Peyer's patch (tissue), 4 donors: ENCODE data around the gene PXK. TPM values are rescaled to one million over a fixed set of nuclear protein-coding genes. Genes with fewer than 3 reads are reported as not detected.
A peak's percentile ranks its signal among the peaks of the same experiment; 100 is the strongest.

Experiments used
- DNase-seq, 3 donors: peaks; one replicate each; pipeline ENCODE4 v3.0.0-alpha.2; 2017 to 2019
- H3K27ac ChIP-seq, 4 donors: fragments of 200-600 bp; sonication (generic); one replicate each; pipeline ENCODE4 v1.5.1; 2016 to 2019
- H3K27me3 ChIP-seq, 2 donors: fragments of 200-600 bp; sonication (generic); one replicate each; pipeline ENCODE4 v1.5.1; 2019
- H3K36me3 ChIP-seq, 3 donors: fragments of 200-600 bp; sonication (generic); one replicate each; pipeline ENCODE4 v1.5.1; 2016 to 2019
- H3K4me1 ChIP-seq, 4 donors: fragments of 200-600 bp; sonication (generic); one replicate each; pipeline ENCODE4 v1.5.1; 2016 to 2019
- H3K4me3 ChIP-seq, 4 donors: fragments of 200-600 bp; sonication (generic); 1 replicate in 3 of 4; 2 replicates in 1 of 4; pipeline ENCODE4 v1.5.1; 2016 to 2019; ENCODE audit warnings: mild to moderate bottlenecking in 1 of 4
- H3K9me3 ChIP-seq, 4 donors: fragments of 200-600 bp; sonication (generic); one replicate each; pipeline ENCODE4 v1.5.1; 2016 to 2019; ENCODE audit warnings: mild to moderate bottlenecking in 1 of 4
- POLR2A ChIP-seq, 2 donors: fragments of 450-650 bp; IDR thresholded peaks; one replicate each; pipeline ENCODE4 v1.5.1; 2017; ENCODE audit warnings: antibody characterized with exemption in 2 of 2, mild to moderate bottlenecking in 2 of 2, moderate library complexity in 2 of 2
- total RNA-seq, 4 donors: library from RNA; depleted of rRNA; stranded (reverse); fragments of >200 nt; gene quantifications; one replicate each; pipeline ENCODE4 v1.1.0, GENCODE V29; 2016
- TF ChIP-seq, protein P1 (sequence below), 6 experiments: fragments of 450-650 bp in 4 of 6; fragments of 200-600 bp in 2 of 6; sonication (generic) in 1 of 6; IDR thresholded peaks; one replicate each; pipeline ENCODE4 v1.5.1; 2017 to 2019; ENCODE audit warnings: antibody characterized with exemption in 6 of 6, mild to moderate bottlenecking in 3 of 6, moderate library complexity in 1 of 6

PXK gene
- total RNA-seq, 4 donors from 2014 or later: 15.3 to 73.4 (median 28.4) TPM

DNA sequence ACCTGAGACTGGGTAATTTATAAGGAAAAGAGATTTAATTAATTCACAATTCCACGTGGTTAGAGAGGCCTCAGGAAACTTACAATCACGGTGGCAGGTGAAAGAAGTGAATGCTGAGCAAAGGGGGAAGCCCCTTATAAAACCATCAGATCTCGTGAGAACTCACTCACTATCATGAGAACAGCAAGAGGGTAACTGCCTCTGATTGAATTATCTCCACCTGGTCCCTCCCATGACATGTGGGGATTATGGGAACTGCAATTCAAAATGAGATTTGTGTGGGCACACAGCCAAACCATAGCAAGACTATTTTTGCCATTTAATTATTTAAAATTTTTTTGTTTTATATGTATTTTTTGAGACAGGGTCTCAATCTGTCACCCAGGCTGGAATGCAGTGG lies 132.2 kb downstream of the PXK start:
- DNase-seq: no peak
- Histone ChIP-seq H3K27me3 (no peaks in the 10 kb centered on the region), H3K27ac (no peak overlapping the region), H3K36me3 (no peaks in the 10 kb centered on the region), H3K9me3 (no peaks in the 10 kb centered on the region), H3K4me1 (peaks cover 0 to 10% (median 2%) of the 10 kb centered on the region in 4 donors), H3K4me3 (no peak overlapping the region)
- no peak for TF ChIP-seq POLR2A (IDR thresholded peaks at IDR 0.05)
- TF ChIP-seq, protein P1, sequence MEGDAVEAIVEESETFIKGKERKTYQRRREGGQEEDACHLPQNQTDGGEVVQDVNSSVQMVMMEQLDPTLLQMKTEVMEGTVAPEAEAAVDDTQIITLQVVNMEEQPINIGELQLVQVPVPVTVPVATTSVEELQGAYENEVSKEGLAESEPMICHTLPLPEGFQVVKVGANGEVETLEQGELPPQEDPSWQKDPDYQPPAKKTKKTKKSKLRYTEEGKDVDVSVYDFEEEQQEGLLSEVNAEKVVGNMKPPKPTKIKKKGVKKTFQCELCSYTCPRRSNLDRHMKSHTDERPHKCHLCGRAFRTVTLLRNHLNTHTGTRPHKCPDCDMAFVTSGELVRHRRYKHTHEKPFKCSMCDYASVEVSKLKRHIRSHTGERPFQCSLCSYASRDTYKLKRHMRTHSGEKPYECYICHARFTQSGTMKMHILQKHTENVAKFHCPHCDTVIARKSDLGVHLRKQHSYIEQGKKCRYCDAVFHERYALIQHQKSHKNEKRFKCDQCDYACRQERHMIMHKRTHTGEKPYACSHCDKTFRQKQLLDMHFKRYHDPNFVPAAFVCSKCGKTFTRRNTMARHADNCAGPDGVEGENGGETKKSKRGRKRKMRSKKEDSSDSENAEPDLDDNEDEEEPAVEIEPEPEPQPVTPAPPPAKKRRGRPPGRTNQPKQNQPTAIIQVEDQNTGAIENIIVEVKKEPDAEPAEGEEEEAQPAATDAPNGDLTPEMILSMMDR (IDR thresholded peaks at IDR 0.05): peak in 1 of 6 experiments; percentile 2

DNA sequence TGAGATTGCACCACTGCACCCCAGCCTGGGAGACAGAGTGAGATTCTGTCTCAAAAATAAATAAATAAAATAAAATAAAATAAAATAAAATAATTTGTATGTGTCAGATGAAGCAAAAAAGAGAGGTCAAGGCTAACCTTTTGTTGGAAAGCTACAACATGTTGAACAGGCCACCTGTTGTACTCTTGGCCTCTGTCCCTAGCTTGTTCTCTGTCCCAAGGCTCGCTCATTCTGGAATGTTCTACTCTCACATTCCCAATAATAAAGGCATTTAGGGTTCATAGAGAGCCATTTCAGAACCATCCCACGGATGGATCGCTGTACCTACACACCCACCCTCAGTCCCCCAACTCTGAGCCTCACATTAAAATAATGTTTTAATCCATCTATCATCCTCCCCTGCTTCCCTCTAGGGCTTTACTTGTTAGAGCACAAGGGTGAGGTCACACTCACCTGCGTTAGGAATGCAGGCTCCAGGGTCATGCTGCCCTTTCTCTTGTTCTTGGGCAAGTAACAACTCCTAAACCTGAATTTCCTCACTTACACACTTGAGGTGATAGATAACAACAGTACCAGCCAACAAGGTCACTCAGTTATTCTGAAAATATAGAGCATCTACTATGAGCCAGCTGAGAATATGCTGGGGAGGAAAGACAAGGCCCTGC lies 134.3 kb downstream of the PXK start:
- TF ChIP-seq, protein P1 (IDR thresholded peaks at IDR 0.05): no peak
- TF ChIP-seq POLR2A (IDR thresholded peaks at IDR 0.05): no peak
- Histone ChIP-seq H3K27me3 (no peaks in the 10 kb centered on the region), H3K36me3 (no peaks in the 10 kb centered on the region), H3K4me3 (no peak overlapping the region), H3K27ac (no peak overlapping the region), H3K9me3 (no peaks in the 10 kb centered on the region), H3K4me1 (peaks cover 0 to 21% (median 3%) of the 10 kb centered on the region in 4 donors)
- DNase-seq: no peak

DNA sequence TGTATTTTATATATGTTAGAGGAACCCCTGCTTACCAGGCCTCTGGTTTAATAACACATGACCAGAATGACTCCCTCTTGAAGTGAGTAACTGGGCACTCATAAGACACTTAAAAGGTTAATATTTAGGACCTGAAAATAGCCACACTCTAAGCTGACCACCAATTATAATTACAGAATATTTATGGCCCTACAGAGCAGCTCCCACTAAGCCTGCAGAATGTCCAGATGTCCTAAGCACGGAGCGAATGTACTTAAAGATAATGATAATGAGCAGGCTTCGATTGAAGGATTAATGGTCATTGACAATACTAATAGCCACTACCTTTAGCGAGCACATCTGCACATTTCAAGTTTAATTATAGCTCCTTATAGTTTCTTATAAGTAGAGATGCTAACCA lies 136.4 kb downstream of the PXK start:
- no peaks in the 10 kb centered on the region for H3K9me3 ChIP-seq
- no peaks in the 10 kb centered on the region for H3K27me3 ChIP-seq
- H3K4me3 ChIP-seq: no peak overlapping the region
- H3K36me3 ChIP-seq: no peaks in the 10 kb centered on the region
- peaks cover 0 to 12% (median 2%) of the 10 kb centered on the region in 4 donors for H3K4me1 ChIP-seq
- TF ChIP-seq POLR2A (IDR thresholded peaks at IDR 0.05): no peak
- TF ChIP-seq, protein P1 (IDR thresholded peaks at IDR 0.05): no peak
- no peak for DNase-seq
- no peak overlapping the region for H3K27ac ChIP-seq

DNA sequence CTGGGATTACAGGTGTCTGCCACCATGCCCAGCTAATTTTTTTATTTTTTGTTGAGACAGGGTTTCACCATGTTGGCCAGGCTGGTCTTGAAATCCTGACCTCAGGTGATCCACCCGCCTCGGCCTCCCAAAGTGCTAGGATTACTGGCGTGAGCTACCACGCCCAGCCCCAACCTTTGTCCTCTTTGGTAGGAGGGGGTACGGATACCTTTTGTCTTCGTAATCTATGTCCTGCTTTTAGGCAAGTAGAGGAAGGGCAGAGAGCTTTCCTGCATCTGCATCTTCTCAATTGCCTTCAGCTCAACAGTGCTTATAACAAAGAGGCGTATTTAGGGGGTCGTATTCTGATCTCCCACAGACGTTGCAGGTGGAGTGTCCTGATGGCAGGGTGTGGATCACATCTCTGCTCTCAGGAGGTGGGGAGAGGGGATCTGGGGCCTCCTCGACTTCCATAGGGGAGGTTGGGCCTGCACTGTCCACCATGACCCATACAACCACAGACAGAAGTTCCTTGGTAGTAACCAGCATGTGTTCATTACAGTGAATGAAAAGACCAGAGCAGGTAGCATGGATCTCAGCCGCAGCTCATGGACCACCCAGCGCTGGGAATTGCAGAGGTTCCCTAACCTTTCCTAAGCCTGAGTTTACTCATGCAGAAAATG lies 137.8 kb downstream of the PXK start:
- TF ChIP-seq, protein P1 (IDR thresholded peaks at IDR 0.05): no peak
- no peak for TF ChIP-seq POLR2A (IDR thresholded peaks at IDR 0.05)
- Histone ChIP-seq H3K27ac (peak overlapping the region in 1 of 4 donors; percentile 66), H3K36me3 (no peaks in the 10 kb centered on the region), H3K4me1 (peaks cover 0 to 12% (median 2%) of the 10 kb centered on the region in 4 donors), H3K27me3 (no peaks in the 10 kb centered on the region), H3K9me3 (no peaks in the 10 kb centered on the region), H3K4me3 (no peak overlapping the region)
- DNase-seq: no peak

DNA sequence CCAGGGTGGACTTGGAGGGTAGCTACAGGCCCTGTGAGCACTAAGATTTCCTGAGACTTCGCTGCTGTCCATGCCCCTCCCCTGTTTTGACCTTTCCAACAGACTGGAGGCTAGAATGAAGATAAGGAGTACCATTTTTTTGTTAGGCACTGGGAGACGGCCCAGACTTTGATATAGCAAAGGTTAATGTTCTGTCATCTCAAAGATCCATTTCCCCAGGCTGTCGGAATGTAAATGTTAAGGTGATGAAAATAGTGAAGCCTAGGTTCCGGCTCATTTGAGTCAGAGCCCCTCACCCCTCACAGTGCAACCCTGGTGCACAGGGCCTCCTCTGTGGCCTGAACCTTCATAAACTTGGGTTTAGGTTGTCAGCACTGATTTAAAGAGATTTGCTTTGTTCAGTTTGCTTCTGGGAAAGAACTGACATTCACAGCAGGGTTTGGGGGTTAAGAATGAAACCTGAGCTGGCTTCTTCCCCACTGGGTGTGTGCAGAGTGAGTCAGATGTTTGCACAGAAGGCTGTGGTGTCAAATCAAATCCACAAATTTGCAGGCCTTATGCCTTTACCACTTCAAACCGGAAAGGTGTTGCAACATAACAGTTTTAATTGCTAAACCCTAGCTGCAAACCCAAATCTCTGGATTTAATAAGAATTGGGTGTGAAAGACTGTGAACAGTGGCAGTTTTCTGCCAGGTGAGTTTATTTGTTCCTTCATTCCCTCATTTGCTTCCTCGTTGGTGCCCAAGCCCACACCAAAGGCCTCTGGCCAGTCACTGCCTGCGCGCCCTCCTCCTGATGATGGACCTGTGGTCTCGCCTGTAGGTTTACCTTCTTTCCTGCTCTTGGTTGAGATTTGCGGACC lies 138.6 kb downstream of the PXK start:
- Histone ChIP-seq H3K27me3 (no peaks in the 10 kb centered on the region), H3K4me3 (no peak overlapping the region), H3K36me3 (no peaks in the 10 kb centered on the region), H3K4me1 (peaks cover 0 to 12% (median 2%) of the 10 kb centered on the region in 4 donors), H3K9me3 (no peaks in the 10 kb centered on the region), H3K27ac (peak overlapping the region in 2 of 4 donors; percentile 33 to 66)
- TF ChIP-seq, protein P1 (IDR thresholded peaks at IDR 0.05): no peak
- no peak for TF ChIP-seq POLR2A (IDR thresholded peaks at IDR 0.05)
- peak in 1 of 3 donors; percentile 61 for DNase-seq
